LNCAP (cell line): ENCODE measurements around the gene JAZF1.

Experiments
- CTCF ChIP-seq: fragments of 450-650 bp; IDR thresholded peaks from 2 replicates; pipeline ENCODE4 v1.5.1; 2017; ENCODE audit warnings: mild to moderate bottlenecking

Gene JAZF1

GRCh38 chr7:28068811-28069216 lies 111.8 kb downstream of the JAZF1 start:
- TF ChIP-seq CTCF: no peak

- TF ChIP-seq CTCF: no peak
Observed at GRCh38 chr7:28067171-28067570, 113.4 kb downstream of the JAZF1 start.

DNA sequence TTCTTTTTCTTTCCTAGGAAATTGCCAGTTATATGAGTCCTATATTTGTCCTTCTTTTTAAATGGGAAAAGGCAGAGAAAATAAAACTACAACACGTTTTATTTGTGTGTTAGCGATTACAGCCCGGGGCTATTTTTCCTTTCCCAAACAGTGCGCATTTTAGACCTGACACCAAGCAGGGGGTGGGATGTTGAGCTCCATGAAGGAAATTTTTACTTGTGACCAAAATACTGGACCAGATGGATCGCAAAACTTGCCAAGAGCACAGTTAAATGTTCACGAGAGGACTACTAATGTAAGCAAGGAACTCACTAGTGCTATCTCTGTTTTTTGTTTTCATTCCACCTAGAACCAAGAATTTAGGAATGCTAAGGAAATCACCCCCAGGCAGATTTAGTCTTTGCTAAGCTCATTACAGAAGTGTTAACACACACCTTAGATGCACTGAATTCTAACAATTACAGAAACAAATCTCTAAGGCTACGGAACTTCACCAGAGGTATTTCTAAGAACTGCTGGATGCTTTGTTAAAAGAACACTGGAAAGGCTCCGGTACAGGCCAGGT lies 114.8 kb downstream of the JAZF1 start:
- no peak for TF ChIP-seq CTCF

DNA sequence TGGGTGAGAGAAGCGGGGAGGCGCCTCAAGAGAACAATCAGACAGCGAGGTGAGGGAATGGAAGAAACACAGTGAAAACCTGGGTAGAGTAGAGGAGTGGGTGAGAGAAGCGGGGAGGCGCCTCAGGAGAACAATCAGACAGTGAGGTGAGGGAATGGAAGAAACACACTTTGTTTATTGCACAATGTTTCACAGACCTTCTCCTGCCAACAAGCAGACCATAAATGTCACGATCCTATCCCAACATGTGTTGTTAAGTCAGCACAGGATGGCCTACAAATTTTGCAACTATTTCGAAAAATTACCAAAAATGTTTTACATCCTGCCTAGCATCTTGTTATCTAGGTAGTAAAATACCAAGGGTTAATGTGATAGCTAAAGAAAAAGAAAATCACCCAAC lies 115.3 kb downstream of the JAZF1 start:
- TF ChIP-seq CTCF: no peak

GRCh38 chr7:28064437-28064836 lies 116.2 kb downstream of the JAZF1 start:
- TF ChIP-seq CTCF: no peak

DNA sequence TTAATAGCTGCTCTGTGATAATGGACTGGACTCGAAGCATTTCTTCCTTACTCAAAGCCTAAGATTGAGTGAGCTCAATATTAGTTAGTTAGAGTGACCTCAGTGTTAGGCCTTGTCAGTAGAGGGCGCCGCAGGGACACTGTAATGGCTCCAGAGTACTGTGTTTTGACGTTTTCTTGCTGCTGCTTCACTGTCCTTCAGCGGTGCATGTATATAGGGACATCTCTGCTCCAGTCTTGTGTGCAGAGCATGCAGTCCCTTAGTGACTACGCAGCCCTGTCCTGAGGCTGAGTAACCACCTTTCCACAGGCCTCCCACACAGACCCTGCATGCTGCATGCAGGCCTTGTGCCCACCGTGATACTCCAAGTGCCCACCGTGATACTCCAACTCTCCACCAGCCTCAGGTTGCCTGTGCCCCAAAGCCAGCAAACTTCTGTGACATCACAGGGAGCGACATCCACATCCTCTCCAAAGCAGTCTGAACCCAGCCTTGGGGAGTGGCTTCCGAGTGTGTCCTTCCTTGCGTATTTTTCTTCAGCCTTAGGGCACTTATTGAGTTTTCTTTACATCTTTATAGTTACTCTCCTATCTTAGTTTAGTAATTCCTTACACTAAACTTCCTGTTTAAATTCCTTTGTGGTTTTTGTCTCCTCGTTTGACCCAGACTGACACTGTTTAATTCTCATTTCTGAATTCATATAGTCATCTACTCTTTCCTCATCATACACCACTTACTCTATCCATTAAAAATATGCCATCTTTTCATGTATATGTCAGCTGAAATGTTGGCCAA lies 118.2 kb downstream of the JAZF1 start:
- TF ChIP-seq CTCF: peak; percentile 81

- no peak for TF ChIP-seq CTCF
Observed at GRCh38 chr7:28061824-28062196, 118.8 kb downstream of the JAZF1 start.
